GM18502 (cell line): ENCODE results near the gene CYFIP1.
"Not testable (repeated sequence)": the region's sequence is repeated elsewhere in the genome, so short reads cannot be mapped to it uniquely, and the experiment has no call there.

Source experiments
- ATAC-seq: cut with Tn5 transposase; IDR thresholded peaks from one replicate; pipeline ENCODE4 v1.9.1; 2021; ENCODE audit warnings: mild to moderate bottlenecking; ENCODE audit not compliant: unreplicated experiment, poor library complexity

Gene CYFIP1

GRCh38 chr15:22980189-22981050 lies at the start of gene CYFIP1:
Gene CYFIP1 (minus strand): TSS chr15:22980368. CDS start chr15:22947285, 33,083 bp downstream.
- peak; percentile 71 for ATAC-seq

GRCh38 chr15:23026218-23026617 lies 46.0 kb upstream of the CYFIP1 start:
- ATAC-seq: no peak

DNA sequence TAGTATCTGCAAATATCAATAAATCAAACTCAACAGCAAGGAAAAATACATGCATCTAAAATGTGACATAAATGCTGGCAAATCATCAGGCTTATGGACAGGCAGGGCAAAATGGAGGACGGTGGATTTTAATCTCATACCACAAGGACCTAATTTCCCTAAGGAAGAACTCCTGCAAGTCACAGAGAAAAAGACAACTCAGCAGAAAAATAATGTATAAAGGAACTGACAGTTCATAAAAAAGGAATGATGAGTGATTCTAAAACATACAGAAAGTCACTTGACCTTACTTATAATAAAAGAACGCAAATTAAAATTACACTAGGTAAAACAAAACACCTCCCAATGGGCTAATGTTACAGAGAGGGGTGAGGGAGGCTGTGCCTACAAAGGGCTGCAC lies 42.0 kb upstream of the CYFIP1 start:
- no peak for ATAC-seq

GRCh38 chr15:23014394-23015000 lies 34.3 kb upstream of the CYFIP1 start:
- ATAC-seq: no peak

- no peak for ATAC-seq
Measured at GRCh38 chr15:23013681-23014080, 33.5 kb upstream of the CYFIP1 start.

GRCh38 chr15:23012616-23013015 lies 32.4 kb upstream of the CYFIP1 start:
- not testable (repeated sequence) for ATAC-seq

- ATAC-seq: no peak
Measured at GRCh38 chr15:23003736-23004135, 23.6 kb upstream of the CYFIP1 start.

DNA sequence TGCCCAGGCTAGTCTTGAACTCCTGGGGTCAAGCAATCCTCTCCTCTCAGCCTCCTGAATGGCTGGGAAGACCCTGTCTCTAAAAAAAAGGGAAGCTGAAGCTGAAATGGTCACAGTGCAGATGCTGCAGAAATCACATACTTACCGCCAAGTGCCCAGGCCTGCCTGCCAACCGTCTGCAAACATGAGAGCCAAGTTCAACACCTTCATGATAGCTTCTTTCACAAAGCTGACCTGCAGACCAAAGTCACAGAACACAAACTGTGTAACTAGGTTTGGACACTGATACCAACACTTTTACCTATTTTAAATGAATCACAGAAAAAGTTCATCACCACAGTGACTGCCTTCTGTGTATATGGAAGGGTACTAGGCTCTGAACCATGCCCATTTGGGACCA lies 22.8 kb upstream of the CYFIP1 start:
- no peak for ATAC-seq

DNA sequence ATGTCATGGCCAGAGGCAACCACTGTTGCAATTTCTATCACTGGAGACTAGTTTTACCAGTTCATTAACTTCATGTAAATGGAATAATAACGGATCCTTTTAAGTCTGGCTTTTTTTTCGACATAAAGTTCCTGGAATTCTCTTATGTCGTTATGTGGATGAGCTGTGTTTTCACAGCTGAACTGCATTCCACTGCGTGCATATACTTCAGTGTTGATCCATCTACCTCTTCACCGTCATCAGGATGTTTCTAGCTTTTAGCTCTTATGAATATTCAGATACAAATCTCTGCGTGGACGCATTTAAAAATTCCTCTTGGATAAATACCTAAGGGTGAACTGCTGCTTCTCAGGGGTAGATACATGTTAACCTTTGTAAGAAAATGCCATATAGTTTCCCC lies 15.6 kb upstream of the CYFIP1 start:
- ATAC-seq: no peak

DNA sequence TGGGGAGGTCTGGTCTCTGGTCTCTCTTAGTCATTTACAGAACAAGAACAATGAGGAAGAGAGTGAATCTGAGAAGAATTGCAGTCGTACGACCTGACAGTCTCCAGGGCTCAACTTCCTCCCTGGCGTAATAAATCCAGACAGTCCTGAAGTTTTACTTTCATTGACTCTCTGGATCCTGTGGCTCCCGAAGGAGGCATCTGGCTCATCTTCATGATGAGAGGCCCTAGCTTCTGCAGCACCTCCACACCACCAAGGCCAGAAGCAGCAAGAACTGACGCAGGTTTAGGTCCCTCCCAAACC lies 11.8 kb upstream of the CYFIP1 start:
- no peak for ATAC-seq

DNA sequence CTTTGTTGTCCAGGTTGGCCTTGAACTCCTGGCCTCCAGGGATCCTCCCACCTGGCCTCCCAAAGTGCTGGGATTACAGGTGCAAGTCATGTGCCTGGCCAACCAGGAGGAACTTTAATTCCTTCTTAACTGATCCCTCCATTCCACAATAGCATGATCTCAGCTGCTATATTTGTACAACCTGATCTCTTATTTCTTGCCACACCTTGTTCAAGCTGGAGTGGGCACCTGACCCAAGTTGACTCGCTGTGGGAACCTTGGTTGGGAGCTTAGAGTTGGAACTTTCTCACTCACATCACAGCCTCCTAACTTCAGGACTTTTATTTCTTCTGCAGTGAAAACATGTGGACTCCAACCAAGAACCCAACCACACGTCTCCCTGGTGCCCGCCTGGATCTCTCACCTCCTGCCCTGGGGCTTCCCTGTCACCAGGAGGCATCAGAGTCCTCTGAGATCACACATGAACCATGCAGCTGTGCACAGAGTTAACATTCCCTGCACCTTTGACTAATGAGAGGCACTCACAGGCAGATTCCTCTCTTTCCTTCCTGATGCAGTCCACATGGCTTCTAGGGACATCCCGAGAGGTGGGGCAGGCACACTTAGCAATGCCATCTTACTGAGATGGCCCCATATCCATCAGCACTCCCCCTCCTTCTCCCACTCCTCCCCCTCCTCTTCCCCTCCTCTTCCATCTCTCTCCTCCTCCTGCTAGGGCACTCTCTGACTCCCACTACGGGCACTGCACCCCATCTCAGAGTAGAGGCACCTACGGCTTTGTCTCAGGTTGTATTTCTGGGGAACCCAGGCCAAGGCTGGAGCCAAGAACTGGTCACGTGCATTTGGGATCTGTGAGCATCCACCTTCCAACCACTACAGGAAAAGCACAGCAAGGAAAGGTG lies 9.7 kb upstream of the CYFIP1 start:
- no peak for ATAC-seq

DNA sequence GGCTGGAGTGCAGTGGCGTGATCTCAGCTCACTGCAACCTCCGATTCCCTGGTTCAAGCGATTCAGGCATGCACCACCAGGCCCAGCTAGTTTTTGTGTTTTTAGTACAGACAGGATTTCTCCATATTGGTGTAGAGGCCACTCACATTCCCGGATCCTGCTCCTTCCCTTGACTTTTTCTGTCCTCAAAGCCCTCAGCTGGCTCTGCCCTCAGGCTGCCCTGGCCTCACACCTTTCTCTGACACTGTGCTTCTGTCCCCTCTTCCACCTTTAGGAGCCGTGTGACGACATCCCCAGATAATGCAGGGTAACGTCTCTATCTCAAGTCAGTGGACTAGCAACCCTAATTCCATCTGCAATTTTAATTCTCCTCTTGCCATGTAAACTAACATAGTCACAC lies 8.6 kb upstream of the CYFIP1 start:
- ATAC-seq: no peak

- ATAC-seq: not testable (repeated sequence)
Measured at GRCh38 chr15:22981931-22982330, 1.8 kb upstream of the CYFIP1 start.

- ATAC-seq: no peak
Measured at GRCh38 chr15:22981051-22981840, 1.1 kb upstream of the CYFIP1 start.

- ATAC-seq: peak; percentile 52
Measured at GRCh38 chr15:22979238-22980188, 655 bp downstream of the CYFIP1 start.

- ATAC-seq: peak; percentile 36
Measured at GRCh38 chr15:22978691-22979237, 1.4 kb downstream of the CYFIP1 start.

- no peak for ATAC-seq
Measured at GRCh38 chr15:22974745-22975144, 5.4 kb downstream of the CYFIP1 start.

- no peak for ATAC-seq
Measured at GRCh38 chr15:22973987-22974386, 6.2 kb downstream of the CYFIP1 start.

DNA sequence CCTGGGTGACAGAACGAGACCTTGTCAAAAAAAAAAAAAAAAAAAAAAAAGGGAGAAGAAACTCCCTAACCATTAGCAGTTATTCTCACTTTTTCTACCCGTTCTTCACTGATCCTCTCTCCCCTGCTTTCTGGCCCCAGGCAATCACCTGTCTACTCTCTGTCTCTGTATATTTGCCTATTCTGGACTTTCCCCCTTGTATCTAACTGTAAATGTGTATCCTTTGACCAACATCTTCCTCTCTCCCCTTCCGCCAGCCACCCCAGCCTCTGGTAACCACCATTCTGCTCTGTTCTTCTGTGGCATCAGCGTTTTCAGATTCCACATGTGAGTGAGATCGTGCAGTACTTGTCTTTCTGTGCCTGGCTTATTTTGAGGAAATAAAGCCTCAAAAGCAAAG lies 6.9 kb downstream of the CYFIP1 start:
- ATAC-seq: peak; percentile 87
